OCI-LY1 (cell line): ENCODE results near the gene SHC3.

Source experiments
- H2AFZ ChIP-seq: fragments of 200-600 bp; sonication (generic), shearing (Covaris generic); 2 replicates; pipeline ENCODE4 v1.6.0; 2014; ENCODE audit warnings: antibody characterized with exemption, mild to moderate bottlenecking, low read length
- H3F3A ChIP-seq: fragments of 200-600 bp; sonication (generic), shearing (Covaris generic); 2 replicates; pipeline ENCODE4 v1.6.0; 2014; ENCODE audit warnings: mild to moderate bottlenecking, antibody characterized with exemption, low read length, moderate library complexity; ENCODE audit not compliant: insufficient read depth
- H3K27ac ChIP-seq: fragments of 200-600 bp; sonication (generic); 2 replicates; pipeline ENCODE4 v1.5.1; 2014; ENCODE audit warnings: low read length, mixed run types, mild to moderate bottlenecking, low read depth; ENCODE audit not compliant: poor library complexity, severe bottlenecking
- H3K27me3 ChIP-seq: fragments of 200-600 bp; sonication (generic); 2 replicates; pipeline ENCODE4 v1.6.0; 2014; ENCODE audit warnings: antibody characterized with exemption, mild to moderate bottlenecking, low read length, moderate library complexity; ENCODE audit not compliant: insufficient read depth
- H3K36me3 ChIP-seq: fragments of 200-600 bp; sonication (generic); 2 replicates; pipeline ENCODE4 v1.6.1; 2014; ENCODE audit warnings: mild to moderate bottlenecking, antibody characterized with exemption, low read length, moderate library complexity, mixed read lengths; ENCODE audit not compliant: insufficient read depth
- H3K4me1 ChIP-seq: fragments of 200-600 bp; sonication (generic); 2 replicates; pipeline ENCODE4 v1.5.1; 2014; ENCODE audit warnings: mild to moderate bottlenecking, low read length, moderate library complexity; ENCODE audit not compliant: insufficient read depth, severe bottlenecking
- H3K4me2 ChIP-seq: fragments of 200-600 bp; sonication (generic), shearing (Covaris generic); 2 replicates; pipeline ENCODE4 v1.6.1; 2014; ENCODE audit warnings: low read length
- H3K4me3 ChIP-seq: fragments of 200-600 bp; sonication (generic); 2 replicates; pipeline ENCODE4 v1.5.1; 2014; ENCODE audit warnings: low read length, low read depth, mild to moderate bottlenecking, mixed read lengths; ENCODE audit not compliant: poor library complexity, severe bottlenecking
- H3K79me2 ChIP-seq: fragments of 200-600 bp; shearing (Covaris generic); 2 replicates; pipeline ENCODE4 v1.6.1; 2016; ENCODE audit warnings: mixed run types, low read length, mixed read lengths; ENCODE audit not compliant: insufficient read depth
- H3K9ac ChIP-seq: fragments of 200-600 bp; sonication (generic), shearing (Covaris generic); 2 replicates; pipeline ENCODE4 v1.6.1; 2014; ENCODE audit warnings: mild to moderate bottlenecking, low read length, mixed read lengths
- H3K9me2 ChIP-seq: fragments of 200-600 bp; sonication (generic), shearing (Covaris generic); 2 replicates; pipeline ENCODE4 v1.6.1; 2014; ENCODE audit warnings: low read depth, mild to moderate bottlenecking, low read length, mixed read lengths
- H3K9me3 ChIP-seq: fragments of 200-600 bp; shearing (Covaris generic); 2 replicates; pipeline ENCODE4 v1.6.1; 2014; ENCODE audit warnings: low read length, mixed read lengths
- H4K20me1 ChIP-seq: fragments of 200-600 bp; sonication (generic), shearing (Covaris generic); 2 replicates; pipeline ENCODE4 v1.6.0; 2016; ENCODE audit warnings: mild to moderate bottlenecking, low read length; ENCODE audit not compliant: insufficient read depth
- EZH2 ChIP-seq: fragments of 200-600 bp; sonication (generic), shearing (Covaris generic); IDR thresholded peaks from 2 replicates; pipeline ENCODE4 v1.8.0; 2017; ENCODE audit warnings: borderline replicate concordance, mixed run types, mild to moderate bottlenecking, antibody characterized with exemption, low read length, moderate library complexity, mixed read lengths
- TF ChIP-seq, protein P1 (sequence below): fragments of 200-600 bp; sonication (generic), shearing (Covaris generic); IDR thresholded peaks from 2 replicates; pipeline ENCODE4 v1.5.1; 2017; ENCODE audit warnings: mild to moderate bottlenecking, antibody characterized with exemption, low read length, moderate library complexity, mixed read lengths

The SHC3 gene

GRCh38 chr9:89160806-89161205 is 17.8 kb downstream of the SHC3 start:
- H3K4me2 ChIP-seq: no peak overlapping the region
- no peaks in the 10 kb centered on the region for H3K9me2 ChIP-seq
- H3F3A ChIP-seq: no peaks in the 10 kb centered on the region
- no peaks in the 10 kb centered on the region for H3K27me3 ChIP-seq
- TF ChIP-seq, protein P1, sequence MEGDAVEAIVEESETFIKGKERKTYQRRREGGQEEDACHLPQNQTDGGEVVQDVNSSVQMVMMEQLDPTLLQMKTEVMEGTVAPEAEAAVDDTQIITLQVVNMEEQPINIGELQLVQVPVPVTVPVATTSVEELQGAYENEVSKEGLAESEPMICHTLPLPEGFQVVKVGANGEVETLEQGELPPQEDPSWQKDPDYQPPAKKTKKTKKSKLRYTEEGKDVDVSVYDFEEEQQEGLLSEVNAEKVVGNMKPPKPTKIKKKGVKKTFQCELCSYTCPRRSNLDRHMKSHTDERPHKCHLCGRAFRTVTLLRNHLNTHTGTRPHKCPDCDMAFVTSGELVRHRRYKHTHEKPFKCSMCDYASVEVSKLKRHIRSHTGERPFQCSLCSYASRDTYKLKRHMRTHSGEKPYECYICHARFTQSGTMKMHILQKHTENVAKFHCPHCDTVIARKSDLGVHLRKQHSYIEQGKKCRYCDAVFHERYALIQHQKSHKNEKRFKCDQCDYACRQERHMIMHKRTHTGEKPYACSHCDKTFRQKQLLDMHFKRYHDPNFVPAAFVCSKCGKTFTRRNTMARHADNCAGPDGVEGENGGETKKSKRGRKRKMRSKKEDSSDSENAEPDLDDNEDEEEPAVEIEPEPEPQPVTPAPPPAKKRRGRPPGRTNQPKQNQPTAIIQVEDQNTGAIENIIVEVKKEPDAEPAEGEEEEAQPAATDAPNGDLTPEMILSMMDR: no peak
- no peak for TF ChIP-seq EZH2
- no peak overlapping the region for H2AFZ ChIP-seq
- no peaks in the 10 kb centered on the region for H3K9me3 ChIP-seq
- no peak overlapping the region for H3K4me3 ChIP-seq
- no peaks in the 10 kb centered on the region for H3K79me2 ChIP-seq
- H4K20me1 ChIP-seq: no peaks in the 10 kb centered on the region
- no peaks in the 10 kb centered on the region for H3K4me1 ChIP-seq
- no peak overlapping the region for H3K9ac ChIP-seq
- H3K27ac ChIP-seq: no peak overlapping the region
- H3K36me3 ChIP-seq: no peaks in the 10 kb centered on the region

GRCh38 chr9:89154651-89155336 is 23.8 kb downstream of the SHC3 start:
- Histone ChIP-seq H3K4me3 (no peak overlapping the region), H3K27me3 (no peaks in the 10 kb centered on the region), H2AFZ (no peak overlapping the region), H3K36me3 (no peaks in the 10 kb centered on the region), H3K79me2 (no peaks in the 10 kb centered on the region), H3F3A (no peaks in the 10 kb centered on the region), H3K9me3 (no peaks in the 10 kb centered on the region), H4K20me1 (no peaks in the 10 kb centered on the region), H3K9ac (no peak overlapping the region), H3K4me1 (no peaks in the 10 kb centered on the region), H3K9me2 (no peaks in the 10 kb centered on the region), H3K4me2 (no peak overlapping the region), H3K27ac (no peak overlapping the region)
- no peak for TF ChIP-seq EZH2
- TF ChIP-seq, protein P1: no peak

- H3K9me3 ChIP-seq: no peaks in the 10 kb centered on the region
- no peak overlapping the region for H3K4me3 ChIP-seq
- no peak overlapping the region for H3K9ac ChIP-seq
- H3K9me2 ChIP-seq: no peaks in the 10 kb centered on the region
- H3K4me2 ChIP-seq: no peak overlapping the region
- no peaks in the 10 kb centered on the region for H3F3A ChIP-seq
- H2AFZ ChIP-seq: no peak overlapping the region
- H3K4me1 ChIP-seq: no peaks in the 10 kb centered on the region
- TF ChIP-seq, protein P1: no peak
- no peak for TF ChIP-seq EZH2
- no peak overlapping the region for H3K27ac ChIP-seq
- no peaks in the 10 kb centered on the region for H3K36me3 ChIP-seq
- H3K79me2 ChIP-seq: no peaks in the 10 kb centered on the region
- H4K20me1 ChIP-seq: no peaks in the 10 kb centered on the region
- no peaks in the 10 kb centered on the region for H3K27me3 ChIP-seq
Measured at GRCh38 chr9:89154218-89154617, 24.4 kb downstream of the SHC3 start.
